Mesendoderm (in vitro differentiated cells): ENCODE results near the gene RBP3.

Experiments used
- DNase-seq: peaks from one replicate; pipeline ENCODE4 v3.0.0; 2013
- H2AK5ac ChIP-seq: 2 replicates; pipeline ENCODE4 v1.6.1; 2013; ENCODE audit warnings: low read length, inconsistent platforms
- H2BK120ac ChIP-seq: 2 replicates; pipeline ENCODE4 v1.6.1; 2013; ENCODE audit warnings: low read depth, mild to moderate bottlenecking, low read length, moderate library complexity, mixed read lengths
- H2BK15ac ChIP-seq: replicated peaks from 2 replicates; pipeline ENCODE4 v1.6.1; 2013; ENCODE audit warnings: low read depth, mild to moderate bottlenecking, moderate library complexity
- H2BK5ac ChIP-seq: 2 replicates; pipeline ENCODE4 v1.6.1; 2013; ENCODE audit warnings: low read length, inconsistent platforms
- H3K18ac ChIP-seq: 2 replicates; pipeline ENCODE4 v1.6.1; 2013; ENCODE audit warnings: mild to moderate bottlenecking, low read length, mixed read lengths
- H3K23ac ChIP-seq: one replicate; pipeline ENCODE4 v1.6.1; 2013; ENCODE audit warnings: low read length
- H3K27ac ChIP-seq: 2 replicates; pipeline ENCODE4 v1.5.1; 2013; ENCODE audit warnings: low read depth, mild to moderate bottlenecking, inconsistent platforms, low read length, moderate library complexity
- H3K27me3 ChIP-seq: 2 replicates; pipeline ENCODE4 v1.6.1; 2013; ENCODE audit warnings: low read length, control low read depth, mild to moderate bottlenecking, inconsistent platforms; ENCODE audit not compliant: insufficient read depth, poor library complexity
- H3K36me3 ChIP-seq: 2 replicates; pipeline ENCODE4 v1.6.1; 2013; ENCODE audit warnings: low read length, inconsistent platforms; ENCODE audit not compliant: control insufficient read depth, insufficient read depth
- H3K4ac ChIP-seq: one replicate; pipeline ENCODE4 v1.6.1; 2013; ENCODE audit warnings: low read depth, mild to moderate bottlenecking, low read length, moderate library complexity
- H3K4me1 ChIP-seq: 2 replicates; pipeline ENCODE4 v1.6.1; 2013; ENCODE audit warnings: low read depth, low read length, inconsistent platforms; ENCODE audit not compliant: control insufficient read depth
- H3K4me2 ChIP-seq: 2 replicates; pipeline ENCODE4 v1.6.1; 2013; ENCODE audit warnings: low read length
- H3K4me3 ChIP-seq: 2 replicates; pipeline ENCODE4 v1.5.1; 2013; ENCODE audit warnings: mild to moderate bottlenecking, low read length
- H3K56ac ChIP-seq: one replicate; pipeline ENCODE4 v1.6.1; 2013; ENCODE audit warnings: low read length
- H3K79me1 ChIP-seq: 2 replicates; pipeline ENCODE4 v1.6.1; 2013; ENCODE audit warnings: low read length, inconsistent platforms
- H3K79me2 ChIP-seq: 2 replicates; pipeline ENCODE4 v1.6.1; 2013; ENCODE audit warnings: mild to moderate bottlenecking, low read length; ENCODE audit not compliant: control insufficient read depth, insufficient read depth
- H3K9ac ChIP-seq: 2 replicates; pipeline ENCODE4 v1.6.1; 2013; ENCODE audit warnings: low read length, inconsistent platforms
- H4K5ac ChIP-seq: one replicate; pipeline ENCODE4 v1.6.1; 2013; ENCODE audit warnings: low read length
- H4K8ac ChIP-seq: one replicate; pipeline ENCODE4 v1.6.1; 2013; ENCODE audit warnings: low read depth, mild to moderate bottlenecking, control low read depth, low read length, moderate library complexity
- WGBS: extraction: QIAGEN DNeasy Blood & Tissue Kit; methylation state at CpG from one replicate; pipeline ENCODE4 v1.1.7; 2013; ENCODE audit warnings: low lambda C conversion rate, missing lambda C conversion rate; ENCODE audit not compliant: insufficient coverage; ENCODE audit errors: extremely low coverage; 5-methylcytosine and 5-hydroxymethylcytosine counted together

The RBP3 gene

DNA sequence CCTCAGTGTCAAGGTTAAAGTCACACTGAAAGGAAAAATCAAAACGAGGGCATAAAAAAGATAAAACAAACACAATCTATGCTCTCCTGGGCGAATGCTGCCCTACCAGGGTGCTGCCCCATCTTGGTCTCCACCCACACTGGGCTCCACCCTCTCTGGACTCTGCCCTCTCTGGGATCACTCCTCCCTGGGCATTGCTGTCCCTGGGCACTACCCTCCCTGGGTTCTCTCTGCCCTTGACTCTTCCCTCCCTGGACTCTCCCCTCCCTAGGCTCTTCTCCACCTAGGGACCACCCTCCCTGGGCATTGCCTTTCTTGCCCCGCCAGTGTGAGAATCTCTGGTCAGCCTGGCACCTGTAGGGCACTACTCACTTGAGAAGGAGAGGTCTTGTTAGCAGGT lies 17.4 kb upstream of the RBP3 start:
- no peaks in the 10 kb centered on the region for H3K36me3 ChIP-seq
- DNase-seq, result no peak
- no peak overlapping the region for H3K4ac ChIP-seq
- no peaks in the 10 kb centered on the region for H3K27me3 ChIP-seq
- no peak overlapping the region for H3K4me3 ChIP-seq
- no peak overlapping the region for H3K23ac ChIP-seq
- no peak overlapping the region for H2BK5ac ChIP-seq
- no peak overlapping the region for H3K56ac ChIP-seq
- no peak overlapping the region for H3K9ac ChIP-seq
- H3K4me2 ChIP-seq, result no peak overlapping the region
- no CpG with 5 or more reads among the region's 3 CpGs for WGBS
- H3K79me1 ChIP-seq, result no peaks in the 10 kb centered on the region
- H2AK5ac ChIP-seq, result no peak overlapping the region
- H4K5ac ChIP-seq, result no peak overlapping the region
- H4K8ac ChIP-seq, result no peak overlapping the region
- H2BK120ac ChIP-seq, result no peak overlapping the region
- no peak overlapping the region for H2BK15ac ChIP-seq
- H3K18ac ChIP-seq, result no peak overlapping the region
- no peaks in the 10 kb centered on the region for H3K4me1 ChIP-seq
- no peak overlapping the region for H3K27ac ChIP-seq
- no peaks in the 10 kb centered on the region for H3K79me2 ChIP-seq

DNA sequence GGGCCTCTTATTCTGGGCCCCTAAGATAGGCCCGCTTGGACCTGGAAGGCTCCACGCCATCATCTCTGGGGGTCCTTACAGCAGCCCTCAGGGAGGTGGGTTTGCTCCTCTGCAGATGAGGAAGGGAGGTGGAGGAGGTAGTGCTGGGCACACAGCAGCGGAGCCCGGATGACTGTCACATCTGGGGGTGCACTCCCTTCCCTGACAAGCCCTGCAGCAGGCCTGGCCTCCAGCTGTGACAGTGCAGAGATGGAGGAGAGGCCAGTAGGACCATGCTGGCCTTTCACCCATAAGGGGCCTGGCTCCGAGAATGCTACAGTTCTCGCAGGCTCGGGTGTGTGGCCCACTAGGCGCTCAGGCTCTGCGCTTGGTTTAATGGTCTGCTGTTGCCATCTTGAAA lies 16.7 kb upstream of the RBP3 start:
- Histone ChIP-seq H3K18ac (no peak overlapping the region), H3K4me2 (no peak overlapping the region), H2BK120ac (no peak overlapping the region), H3K27me3 (no peaks in the 10 kb centered on the region), H3K56ac (no peak overlapping the region), H3K4me1 (no peaks in the 10 kb centered on the region), H4K8ac (no peak overlapping the region), H2BK5ac (no peak overlapping the region), H3K36me3 (no peaks in the 10 kb centered on the region), H3K79me1 (no peaks in the 10 kb centered on the region), H3K27ac (no peak overlapping the region), H3K9ac (no peak overlapping the region), H4K5ac (no peak overlapping the region), H2BK15ac (no peak overlapping the region), H3K79me2 (no peaks in the 10 kb centered on the region), H3K23ac (no peak overlapping the region), H3K4ac (no peak overlapping the region), H2AK5ac (no peak overlapping the region), H3K4me3 (no peak overlapping the region)
- WGBS, result no CpG with 5 or more reads among the region's 9 CpGs
- no peak for DNase-seq

DNA sequence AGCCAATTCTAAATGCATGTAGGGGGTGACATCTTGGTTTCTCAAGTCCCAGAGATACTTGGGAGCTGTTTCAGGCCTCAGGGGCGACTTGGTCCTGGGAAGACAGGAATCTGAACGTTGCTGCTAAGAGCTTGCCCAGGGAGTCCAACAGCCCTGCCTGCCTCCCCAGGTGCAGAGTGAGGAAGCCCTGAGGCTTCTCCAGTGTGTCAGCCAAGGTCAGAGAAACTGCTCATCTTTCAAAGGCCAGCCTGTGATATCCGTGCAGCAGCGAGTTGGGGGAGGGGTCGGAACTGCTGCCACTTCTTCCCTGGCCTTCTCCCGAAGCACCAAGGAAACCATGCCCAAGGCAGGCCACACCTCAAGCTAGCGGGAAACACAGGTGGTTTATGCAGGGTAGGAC lies 16.2 kb upstream of the RBP3 start:
- no peaks in the 10 kb centered on the region for H3K4me1 ChIP-seq

DNA sequence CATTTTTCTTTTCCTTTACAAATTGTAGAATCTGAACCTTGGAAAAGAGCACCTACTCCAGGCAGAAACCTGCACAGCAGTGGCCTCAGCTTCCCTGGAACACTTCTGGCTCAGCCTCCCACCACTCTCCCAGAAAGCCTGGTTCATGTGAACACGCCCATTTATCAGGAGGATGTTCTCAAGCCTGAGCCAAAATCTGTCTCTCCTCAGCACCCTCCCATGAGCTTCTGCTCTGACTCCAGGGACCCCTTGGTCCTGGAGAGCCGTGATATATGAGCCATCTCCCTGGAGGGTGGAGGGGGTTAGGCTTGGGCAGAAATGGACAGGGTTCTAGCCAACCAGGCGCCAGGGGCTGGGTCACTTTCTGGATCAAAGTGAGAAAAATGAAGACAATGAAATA lies 15.8 kb upstream of the RBP3 start:
- WGBS, result no CpG with 5 or more reads among the region's 3 CpGs
- H3K4me3 ChIP-seq, result no peak overlapping the region
- H4K5ac ChIP-seq, result no peak overlapping the region
- no peak overlapping the region for H3K56ac ChIP-seq
- H3K79me2 ChIP-seq, result no peaks in the 10 kb centered on the region
- H3K79me1 ChIP-seq, result no peaks in the 10 kb centered on the region
- no peak overlapping the region for H2AK5ac ChIP-seq
- H3K9ac ChIP-seq, result no peak overlapping the region
- no peak overlapping the region for H3K18ac ChIP-seq
- H4K8ac ChIP-seq, result no peak overlapping the region
- no peak overlapping the region for H2BK120ac ChIP-seq
- H2BK15ac ChIP-seq, result no peak overlapping the region
- H3K36me3 ChIP-seq, result no peaks in the 10 kb centered on the region
- no peak overlapping the region for H3K27ac ChIP-seq
- no peak overlapping the region for H2BK5ac ChIP-seq
- no peak overlapping the region for H3K4me2 ChIP-seq
- no peak overlapping the region for H3K4ac ChIP-seq
- H3K27me3 ChIP-seq, result no peaks in the 10 kb centered on the region
- no peak overlapping the region for H3K23ac ChIP-seq
- DNase-seq, result no peak
- H3K4me1 ChIP-seq, result no peaks in the 10 kb centered on the region

More for the DNA sequence above, 16.2 kb upstream of the RBP3 start:
- no peak overlapping the region for H2BK15ac ChIP-seq
- no peak overlapping the region for H2BK120ac ChIP-seq
- H3K27ac ChIP-seq, result no peak overlapping the region
- no peaks in the 10 kb centered on the region for H3K79me1 ChIP-seq
- H3K4me2 ChIP-seq, result no peak overlapping the region
- H3K36me3 ChIP-seq, result no peaks in the 10 kb centered on the region
- H2BK5ac ChIP-seq, result no peak overlapping the region
- no CpG with 5 or more reads among the region's 7 CpGs for WGBS
- no peak overlapping the region for H3K23ac ChIP-seq
- no peaks in the 10 kb centered on the region for H3K27me3 ChIP-seq
- no peak for DNase-seq
- no peak overlapping the region for H4K5ac ChIP-seq
- no peak overlapping the region for H3K56ac ChIP-seq
- no peak overlapping the region for H3K4ac ChIP-seq
- H3K18ac ChIP-seq, result no peak overlapping the region
- H2AK5ac ChIP-seq, result no peak overlapping the region
- H3K9ac ChIP-seq, result no peak overlapping the region
- H3K79me2 ChIP-seq, result no peaks in the 10 kb centered on the region
- no peak overlapping the region for H4K8ac ChIP-seq
- no peak overlapping the region for H3K4me3 ChIP-seq

DNA sequence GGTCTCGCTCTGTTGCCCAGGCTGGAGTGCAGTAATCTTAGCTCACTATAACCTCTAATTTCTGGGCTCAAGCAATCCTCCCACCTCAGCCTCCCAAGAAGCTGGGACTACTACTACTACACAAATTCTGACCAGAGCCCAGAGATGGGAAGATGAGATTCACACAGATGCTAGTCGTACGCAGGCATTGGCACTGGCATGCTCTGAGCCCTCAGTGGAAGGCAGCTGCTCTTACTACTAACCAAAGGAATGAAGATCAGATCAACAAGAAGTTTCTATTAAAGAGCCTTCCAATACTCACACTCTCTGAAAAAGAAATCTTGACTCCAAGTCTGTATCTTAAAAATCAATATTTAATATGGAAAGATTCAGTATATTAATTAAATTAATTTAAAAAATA lies 15.2 kb upstream of the RBP3 start:
- H3K4me1 ChIP-seq, result no peaks in the 10 kb centered on the region
- H3K56ac ChIP-seq, result no peak overlapping the region
- no peak overlapping the region for H2BK5ac ChIP-seq
- no peak overlapping the region for H3K9ac ChIP-seq
- no peaks in the 10 kb centered on the region for H3K79me1 ChIP-seq
- H3K18ac ChIP-seq, result no peak overlapping the region
- H3K36me3 ChIP-seq, result no peaks in the 10 kb centered on the region
- no peak overlapping the region for H3K4ac ChIP-seq
- H4K8ac ChIP-seq, result no peak overlapping the region
- no peaks in the 10 kb centered on the region for H3K79me2 ChIP-seq
- H3K4me3 ChIP-seq, result no peak overlapping the region
- no peak overlapping the region for H3K27ac ChIP-seq
- H2BK15ac ChIP-seq, result no peak overlapping the region
- H3K23ac ChIP-seq, result no peak overlapping the region
- no peaks in the 10 kb centered on the region for H3K27me3 ChIP-seq
- WGBS, result no CpG with 5 or more reads among the region's 3 CpGs
- no peak overlapping the region for H4K5ac ChIP-seq
- no peak for DNase-seq
- no peak overlapping the region for H2BK120ac ChIP-seq
- H3K4me2 ChIP-seq, result no peak overlapping the region
- no peak overlapping the region for H2AK5ac ChIP-seq

DNA sequence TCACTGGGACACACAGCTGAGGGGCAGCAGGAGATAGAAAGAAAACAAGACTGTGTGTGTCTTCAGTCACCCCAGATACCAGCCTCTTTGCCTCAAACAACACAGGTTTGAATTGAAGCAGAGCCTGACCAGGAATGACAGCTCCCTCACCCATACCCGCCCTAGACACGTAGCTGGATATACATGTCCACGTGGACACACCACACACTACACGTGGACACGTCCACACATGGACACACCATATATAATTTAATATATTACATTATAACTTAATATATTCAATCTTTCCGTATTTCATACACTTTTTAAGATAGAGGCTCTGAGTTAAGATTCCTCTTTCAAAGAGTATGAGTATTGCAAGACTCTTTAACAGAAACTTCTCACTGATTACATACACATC lies 14.6 kb upstream of the RBP3 start:
- Histone ChIP-seq H2BK5ac (no peak overlapping the region), H4K8ac (no peak overlapping the region), H3K79me2 (no peaks in the 10 kb centered on the region), H3K79me1 (no peaks in the 10 kb centered on the region), H3K4me3 (no peak overlapping the region), H3K18ac (no peak overlapping the region), H2BK15ac (no peak overlapping the region), H3K23ac (no peak overlapping the region), H3K27me3 (no peaks in the 10 kb centered on the region), H3K56ac (no peak overlapping the region), H3K4me1 (no peaks in the 10 kb centered on the region), H2AK5ac (no peak overlapping the region), H3K36me3 (no peaks in the 10 kb centered on the region), H3K9ac (no peak overlapping the region), H3K27ac (no peak overlapping the region), H2BK120ac (no peak overlapping the region), H3K4ac (no peak overlapping the region), H4K5ac (no peak overlapping the region), H3K4me2 (no peak overlapping the region)
- no peak for DNase-seq
- 100% methylated on average over 3 of the region's 6 CpGs for WGBS
